Endothelial cell (in vitro differentiated cells): ENCODE data around the gene KMT2B. TPM values are rescaled to one million over a fixed set of nuclear protein-coding genes. Genes with fewer than 3 reads are reported as not detected.

Experiments
- DNase-seq: peaks from one replicate; pipeline ENCODE4 v3.0.0; 2021; ENCODE audit warnings: low spot score
- H3K27ac Mint-ChIP-seq: one replicate; pipeline ENCODE4 v1.8.0; 2021; ENCODE audit warnings: mixed read lengths, inconsistent platforms; ENCODE audit not compliant: unreplicated experiment
- H3K27me3 Mint-ChIP-seq: one replicate; pipeline ENCODE4 v1.8.0; 2021; ENCODE audit warnings: mild to moderate bottlenecking, moderate library complexity, mixed read lengths, inconsistent platforms; ENCODE audit not compliant: unreplicated experiment
- H3K36me3 Mint-ChIP-seq: one replicate; pipeline ENCODE4 v1.8.0; 2021; ENCODE audit warnings: mild to moderate bottlenecking, low read depth, mixed read lengths, inconsistent platforms; ENCODE audit not compliant: unreplicated experiment
- H3K4me1 Mint-ChIP-seq: one replicate; pipeline ENCODE4 v1.8.0; 2021; ENCODE audit warnings: mild to moderate bottlenecking, mixed read lengths, inconsistent platforms; ENCODE audit not compliant: unreplicated experiment
- H3K4me3 Mint-ChIP-seq: one replicate; pipeline ENCODE4 v1.8.0; 2021; ENCODE audit warnings: mild to moderate bottlenecking, mixed read lengths, inconsistent platforms; ENCODE audit not compliant: unreplicated experiment
- H3K9me3 Mint-ChIP-seq: one replicate; pipeline ENCODE4 v1.8.0; 2021; ENCODE audit warnings: mixed read lengths, inconsistent platforms; ENCODE audit not compliant: unreplicated experiment
- CTCF ChIP-seq: fragments of 200-600 bp; sonication (generic); IDR thresholded peaks from one replicate; pipeline ENCODE4 v1.5.0; 2021; ENCODE audit warnings: antibody characterized with exemption; ENCODE audit not compliant: unreplicated experiment
- long read RNA-seq: library from polyadenylated mRNA; unstranded; transcript quantifications from one replicate; pipeline ENCODE4 v2.0.0, GENCODE V29; 2020; ENCODE audit not compliant: unreplicated experiment
- total RNA-seq: library from RNA; stranded (reverse); fragmentation: NEBNext Ultra II Directional; extraction: Animal tissue kit (Norgen Biotek cat#: 25700); gene quantifications from one replicate; pipeline ENCODE4 v1.2.1, GENCODE V29; 2021; ENCODE audit not compliant: unreplicated experiment

The KMT2B gene
- 51.7 TPM for total RNA-seq
- long read RNA-seq: 0 reads

GRCh38 chr19:35717665-35718344 lies at the start of gene KMT2B:
Gene KMT2B, plus strand, starts transcription at chr19:35718003. Its CDS starts 16 bp downstream, at chr19:35718019.
- Mint-ChIP-seq H3K27ac (peak within 1 kb of the TSS; percentile 82), H3K36me3 (peaks cover 4% of the 10 kb centered on the region), H3K4me3 (peak within 1 kb of the TSS; percentile 96), H3K9me3 (no peaks in the 10 kb centered on the region), H3K27me3 (peaks cover 15% of the 10 kb centered on the region), H3K4me1 (peaks cover 22% of the 10 kb centered on the region)
- TF ChIP-seq CTCF: no peak
- no peak for DNase-seq

- no peak for TF ChIP-seq CTCF
- no peak for DNase-seq
- Mint-ChIP-seq H3K27me3 (peaks cover 11% of the 10 kb centered on the region), H3K9me3 (no peaks in the 10 kb centered on the region), H3K36me3 (no peaks in the 10 kb centered on the region), H3K4me3 (no peak overlapping the region), H3K4me1 (no peaks in the 10 kb centered on the region), H3K27ac (no peak overlapping the region)
Observed at GRCh38 chr19:35669566-35669965, 48.2 kb upstream of the KMT2B start.

- no peaks in the 10 kb centered on the region for H3K9me3 Mint-ChIP-seq
- DNase-seq: no peak
- peaks cover 8% of the 10 kb centered on the region for H3K27me3 Mint-ChIP-seq
- H3K4me3 Mint-ChIP-seq: no peak overlapping the region
- TF ChIP-seq CTCF: no peak
- H3K4me1 Mint-ChIP-seq: no peaks in the 10 kb centered on the region
- no peak overlapping the region for H3K27ac Mint-ChIP-seq
- H3K36me3 Mint-ChIP-seq: no peaks in the 10 kb centered on the region
Observed at GRCh38 chr19:35669974-35670373, 47.8 kb upstream of the KMT2B start.

GRCh38 chr19:35670686-35671085 lies 47.1 kb upstream of the KMT2B start:
- Mint-ChIP-seq H3K36me3 (no peaks in the 10 kb centered on the region), H3K9me3 (no peaks in the 10 kb centered on the region), H3K4me3 (no peak overlapping the region), H3K27me3 (peaks cover 8% of the 10 kb centered on the region), H3K4me1 (no peaks in the 10 kb centered on the region), H3K27ac (no peak overlapping the region)
- DNase-seq: no peak
- TF ChIP-seq CTCF: no peak

GRCh38 chr19:35671818-35672217 lies 46.0 kb upstream of the KMT2B start:
- Mint-ChIP-seq H3K4me1 (no peaks in the 10 kb centered on the region), H3K27ac (no peak overlapping the region), H3K9me3 (no peaks in the 10 kb centered on the region), H3K27me3 (peaks cover 8% of the 10 kb centered on the region), H3K36me3 (no peaks in the 10 kb centered on the region), H3K4me3 (no peak overlapping the region)
- TF ChIP-seq CTCF: no peak
- DNase-seq: no peak
